Activated naive CD4-positive, alpha-beta T cell treated with anti-CD3 and anti-CD28 coated beads, Interleukin-2, amount 50 U/mL, for 16 hours (primary cell): ENCODE data around the gene CCDC136.
A peak's percentile ranks its signal among the peaks of the same experiment; 100 is the strongest.

Experiments
- DNase-seq: peaks from one replicate; pipeline ENCODE4 v3.0.0-alpha.2; 2020

CCDC136 gene

DNA sequence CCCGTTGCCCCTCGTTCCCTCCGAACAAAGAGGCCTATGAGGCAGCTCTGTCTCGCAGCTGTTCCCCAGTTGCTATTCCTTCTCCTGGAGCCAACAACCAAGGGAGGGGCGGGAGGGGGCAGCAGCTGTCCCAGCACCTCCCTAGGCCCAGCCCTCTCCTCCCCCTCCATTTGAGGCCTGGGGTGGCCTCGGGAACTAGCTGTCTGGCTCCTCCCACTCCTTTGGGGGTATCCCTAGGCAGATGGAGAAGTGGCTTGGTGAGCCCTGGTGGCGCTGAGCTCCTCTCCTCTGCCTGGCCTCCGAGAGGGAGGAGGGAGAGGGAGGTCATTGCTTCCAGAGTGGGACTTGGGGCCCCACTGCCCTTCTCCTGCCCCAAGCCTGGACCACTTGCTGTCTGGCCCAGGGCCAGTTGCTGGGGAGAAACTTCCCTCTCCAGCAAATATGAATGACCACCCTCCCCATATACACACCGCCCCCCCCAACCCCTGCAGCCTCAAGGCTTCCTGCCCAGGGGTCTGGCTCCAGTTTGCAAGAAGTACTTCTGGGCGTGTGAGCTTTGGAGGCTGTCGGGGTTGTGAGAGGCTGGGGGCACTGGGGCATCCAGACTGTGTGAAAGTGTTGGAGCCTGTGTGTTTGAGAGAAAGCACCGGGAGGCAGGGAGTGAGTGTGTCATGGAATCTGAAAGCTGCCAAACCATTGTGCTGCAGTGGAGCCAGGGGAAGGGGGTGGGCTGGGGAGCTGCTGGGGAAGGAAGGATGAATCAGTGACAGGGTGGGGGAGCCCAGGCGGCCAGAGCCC is 41.6 kb downstream of the CCDC136 start:
- no peak for DNase-seq

DNA sequence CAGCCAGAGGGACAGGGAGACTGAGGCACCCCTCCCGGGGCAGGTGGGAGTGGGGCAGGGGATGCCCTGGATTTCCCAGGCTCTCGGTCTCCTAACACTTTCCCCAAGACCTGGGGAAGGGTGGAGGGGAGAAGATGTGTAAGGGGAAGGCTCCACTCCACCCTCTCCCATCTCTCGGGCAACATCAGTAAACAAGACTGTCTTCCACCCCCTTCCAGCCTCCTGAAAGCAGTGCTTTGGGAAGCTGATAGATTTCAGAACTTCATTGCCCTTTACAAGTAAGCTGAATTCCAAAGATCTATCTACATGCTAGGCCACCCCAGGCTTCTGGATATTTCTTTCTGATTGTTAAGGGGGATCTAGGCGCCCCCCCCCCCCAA is 42.2 kb downstream of the CCDC136 start:
- DNase-seq = no peak

DNA sequence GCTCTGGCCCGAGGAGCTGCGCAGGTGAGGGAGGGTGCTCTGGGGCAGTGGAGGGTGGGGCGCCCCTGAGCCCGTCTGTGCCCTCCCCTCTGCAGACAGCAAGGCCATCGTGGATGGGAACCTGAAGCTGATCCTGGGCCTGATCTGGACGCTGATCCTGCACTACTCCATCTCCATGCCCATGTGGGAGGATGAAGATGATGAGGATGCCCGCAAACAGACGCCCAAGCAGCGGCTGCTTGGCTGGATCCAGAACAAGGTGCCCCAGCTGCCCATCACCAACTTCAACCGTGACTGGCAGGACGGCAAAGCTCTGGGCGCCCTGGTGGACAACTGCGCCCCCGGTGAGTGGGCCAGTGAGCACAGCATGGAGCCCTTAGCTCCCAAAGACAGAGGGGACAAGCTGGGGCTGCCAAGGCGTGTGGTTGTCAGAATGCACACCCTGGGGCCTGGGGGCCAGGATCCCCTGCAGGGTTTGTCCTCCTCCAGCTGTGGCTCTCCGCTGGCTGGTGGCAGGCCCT is 43.5 kb downstream of the CCDC136 start:
- no peak for DNase-seq

DNA sequence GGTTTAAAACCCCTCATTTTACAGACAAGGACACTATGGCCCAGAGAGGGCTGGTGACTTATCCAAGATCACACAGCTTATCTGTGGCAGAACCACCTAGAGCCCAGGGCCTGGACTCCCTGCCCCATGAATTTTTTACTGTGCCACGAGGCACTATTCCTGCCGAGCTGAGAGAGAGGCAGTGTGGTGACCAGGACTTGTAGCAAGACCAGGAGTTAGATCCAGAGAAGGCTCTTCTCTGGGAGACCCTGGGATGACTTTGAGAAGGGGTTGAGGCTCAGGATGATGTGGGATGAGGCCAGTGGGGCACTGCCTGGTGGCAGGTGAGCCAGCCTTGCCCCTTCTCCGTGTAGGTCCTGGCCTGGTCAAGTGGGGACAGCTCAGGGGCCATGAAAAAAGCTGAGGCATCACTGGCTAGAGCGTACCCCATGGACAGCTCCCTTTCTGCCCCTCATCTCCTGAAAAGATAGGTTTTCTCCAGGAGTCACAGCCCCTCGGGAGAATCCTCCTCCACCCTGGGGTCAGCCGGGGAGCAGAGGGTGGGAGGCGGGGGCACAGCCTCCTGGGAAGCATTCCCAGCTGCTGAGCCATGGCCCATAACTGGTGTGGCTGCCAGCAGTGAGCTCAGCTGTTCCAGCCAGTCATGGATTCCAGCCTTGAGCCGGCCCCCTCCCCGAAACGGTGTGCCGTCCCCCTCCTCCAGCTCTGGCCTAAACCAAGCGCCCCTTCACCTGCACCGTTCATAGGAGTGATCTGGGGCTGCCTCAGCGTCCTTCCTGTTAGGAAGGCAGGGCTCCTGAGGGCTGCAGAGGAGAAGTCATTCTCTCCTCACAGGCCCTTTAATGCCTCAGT is 44.2 kb downstream of the CCDC136 start:
- no peak for DNase-seq

DNA sequence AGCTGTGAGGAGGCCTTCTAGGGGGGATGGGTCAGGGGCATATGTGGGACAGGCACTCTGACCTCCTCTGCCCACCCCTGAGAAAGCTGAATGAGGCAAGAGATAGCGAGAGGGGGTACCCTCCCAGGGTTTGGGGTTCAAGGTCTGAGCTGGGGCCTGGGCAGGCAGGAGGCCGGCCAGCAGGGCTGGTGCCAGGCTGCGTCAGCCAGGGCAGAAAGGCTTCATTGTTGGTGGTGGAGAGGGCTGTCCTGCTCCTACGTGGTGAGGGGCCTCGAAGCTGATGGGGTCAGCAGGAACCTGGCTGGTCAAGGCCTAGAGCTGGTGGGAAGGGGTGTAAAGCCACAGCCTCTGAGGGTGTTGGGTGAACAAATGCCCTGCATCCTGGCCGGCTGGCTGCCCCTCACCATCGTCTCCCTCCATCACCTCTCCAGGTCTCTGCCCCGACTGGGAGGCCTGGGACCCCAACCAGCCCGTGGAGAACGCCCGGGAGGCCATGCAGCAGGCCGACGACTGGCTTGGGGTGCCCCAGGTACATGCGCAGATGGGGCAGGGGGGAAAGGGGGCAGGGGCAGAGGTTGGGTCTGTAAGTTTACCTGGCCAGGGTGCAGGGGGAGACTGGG is 45.1 kb downstream of the CCDC136 start:
- DNase-seq = no peak

DNA sequence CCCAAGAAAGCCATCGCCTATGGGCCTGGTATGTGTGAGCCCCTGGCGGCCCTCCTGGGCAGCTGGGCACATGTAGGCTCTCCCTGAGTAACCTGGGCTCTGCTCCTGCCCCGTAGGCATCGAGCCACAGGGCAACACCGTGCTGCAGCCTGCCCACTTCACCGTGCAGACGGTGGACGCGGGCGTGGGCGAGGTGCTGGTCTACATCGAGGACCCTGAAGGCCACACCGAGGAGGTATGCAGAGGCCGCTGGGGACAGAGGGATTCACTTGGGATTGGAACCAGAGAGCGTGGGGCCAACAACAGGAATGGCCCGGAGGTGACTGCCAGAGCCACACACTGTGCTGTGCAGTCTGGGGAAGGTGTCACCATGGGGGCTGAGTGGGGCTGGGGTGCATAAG is 45.8 kb downstream of the CCDC136 start:
- DNase-seq = no peak

DNA sequence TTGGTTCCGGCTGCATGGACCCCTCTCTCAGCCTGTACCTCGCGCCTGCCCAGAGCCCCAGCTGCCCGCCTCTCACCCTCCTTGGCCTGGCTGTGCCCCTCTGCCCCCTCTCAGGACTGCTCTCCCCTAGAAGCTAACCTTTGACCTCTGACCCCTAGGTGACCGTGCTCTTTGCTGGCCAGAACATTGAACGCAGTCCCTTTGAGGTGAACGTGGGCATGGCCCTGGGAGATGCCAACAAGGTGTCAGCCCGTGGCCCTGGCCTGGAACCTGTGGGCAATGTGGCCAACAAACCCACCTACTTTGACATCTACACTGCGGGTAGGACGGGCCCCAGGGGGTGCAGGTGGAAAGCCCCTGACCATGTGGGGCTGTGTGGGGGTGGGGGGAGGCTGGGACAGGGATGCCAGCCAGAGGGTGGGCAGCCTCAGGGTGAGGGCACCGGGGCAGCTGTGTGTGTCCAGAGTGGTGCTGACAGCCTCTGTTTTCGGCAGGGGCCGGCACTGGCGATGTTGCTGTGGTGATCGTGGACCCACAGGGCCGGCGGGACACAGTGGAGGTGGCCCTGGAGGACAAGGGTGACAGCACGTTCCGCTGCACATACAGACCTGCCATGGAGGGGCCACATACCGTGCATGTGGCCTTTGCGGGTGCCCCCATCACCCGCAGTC is 46.5 kb downstream of the CCDC136 start:
- peak; percentile 7 for DNase-seq

DNA sequence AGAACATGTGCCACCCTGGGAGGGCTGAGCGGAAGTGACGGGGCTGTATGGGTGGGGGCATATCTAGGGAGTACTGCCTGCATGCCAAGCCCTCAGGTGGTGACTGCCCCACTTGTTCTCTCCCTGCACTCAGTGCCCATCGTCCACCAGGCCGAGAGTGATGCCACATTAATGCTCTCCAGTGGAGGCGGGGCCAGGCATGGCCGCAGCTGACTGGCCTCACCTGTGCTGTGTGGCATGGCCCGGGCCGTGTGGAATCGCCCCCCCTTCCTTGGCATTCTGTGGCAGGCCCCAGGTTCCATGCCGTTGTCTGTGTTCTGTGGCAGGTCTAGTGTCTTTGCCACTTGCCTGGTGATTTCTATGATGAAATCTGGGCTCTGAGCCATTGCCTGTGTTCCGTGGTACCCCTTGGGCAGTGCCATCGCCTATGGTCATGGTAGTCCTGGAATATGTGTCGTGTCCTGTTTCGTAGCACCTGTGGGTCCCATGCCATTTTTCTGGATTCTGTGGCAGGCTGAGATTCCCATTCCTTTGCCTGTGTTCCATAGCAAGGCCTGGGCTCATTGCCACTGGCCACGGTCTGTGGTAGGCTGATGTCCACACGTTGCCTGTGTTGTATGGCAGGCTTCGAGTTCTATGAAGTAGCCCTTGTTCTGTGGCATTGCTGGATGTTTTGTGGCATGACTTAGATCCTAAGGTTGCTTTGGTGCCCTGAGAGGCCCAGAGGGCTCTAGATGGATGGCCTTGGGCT is 47.4 kb downstream of the CCDC136 start:
- DNase-seq = peak; percentile 7

DNA sequence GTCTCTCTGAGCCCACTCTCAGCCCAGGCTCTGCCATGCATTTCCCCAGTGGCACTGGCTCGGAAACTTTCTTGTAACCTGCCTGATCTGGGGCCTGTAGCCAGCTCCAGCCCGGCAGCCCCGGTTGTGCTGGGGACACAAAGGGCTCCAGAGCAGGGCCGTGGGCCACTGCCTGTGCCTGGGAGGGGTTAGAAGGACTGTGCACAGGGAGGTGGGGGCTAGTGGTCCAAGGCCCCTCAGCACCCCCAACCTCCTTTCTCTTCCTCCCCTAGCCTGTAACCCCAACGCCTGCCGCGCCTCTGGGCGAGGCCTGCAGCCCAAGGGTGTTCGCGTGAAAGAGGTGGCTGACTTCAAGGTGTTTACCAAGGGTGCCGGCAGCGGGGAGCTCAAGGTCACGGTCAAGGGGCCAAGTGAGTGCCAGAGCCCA is 48.0 kb downstream of the CCDC136 start:
- no peak for DNase-seq

DNA sequence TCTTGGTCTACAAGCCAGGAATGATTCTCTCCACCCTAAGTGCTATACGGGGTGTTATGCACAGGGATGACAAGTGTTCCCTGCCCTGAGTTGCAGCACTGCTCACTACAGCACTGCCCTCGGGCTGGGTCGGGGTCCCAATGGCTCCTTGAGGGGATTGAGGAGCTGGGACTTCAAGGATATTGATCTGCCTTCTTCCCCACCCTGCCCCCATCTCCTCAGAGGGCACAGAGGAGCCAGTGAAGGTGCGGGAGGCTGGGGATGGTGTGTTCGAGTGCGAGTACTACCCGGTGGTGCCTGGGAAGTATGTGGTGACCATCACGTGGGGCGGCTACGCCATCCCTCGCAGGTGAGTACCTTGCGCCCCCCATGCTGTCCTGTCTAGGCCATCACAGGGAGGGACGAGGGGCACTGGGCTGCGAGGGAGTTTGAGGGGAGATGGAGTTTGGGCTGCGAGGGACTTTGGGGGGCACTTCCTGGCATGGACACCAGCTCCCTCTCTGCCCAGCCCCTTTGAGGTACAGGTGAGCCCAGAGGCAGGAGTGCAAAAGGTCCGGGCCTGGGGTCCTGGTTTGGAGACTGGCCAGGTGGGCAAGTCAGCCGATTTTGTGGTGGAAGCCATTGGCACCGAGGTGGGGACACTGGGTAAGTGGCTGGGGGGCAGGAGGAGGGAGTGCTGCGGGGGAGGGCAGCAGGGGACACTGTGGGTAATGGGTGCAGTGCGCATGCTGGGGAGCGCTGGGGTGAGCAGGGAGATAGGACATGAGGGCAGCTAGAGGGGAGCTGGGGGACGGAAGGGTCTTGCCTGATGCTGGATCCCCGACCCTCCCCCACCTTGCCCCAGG is 48.8 kb downstream of the CCDC136 start:
- DNase-seq = no peak

DNA sequence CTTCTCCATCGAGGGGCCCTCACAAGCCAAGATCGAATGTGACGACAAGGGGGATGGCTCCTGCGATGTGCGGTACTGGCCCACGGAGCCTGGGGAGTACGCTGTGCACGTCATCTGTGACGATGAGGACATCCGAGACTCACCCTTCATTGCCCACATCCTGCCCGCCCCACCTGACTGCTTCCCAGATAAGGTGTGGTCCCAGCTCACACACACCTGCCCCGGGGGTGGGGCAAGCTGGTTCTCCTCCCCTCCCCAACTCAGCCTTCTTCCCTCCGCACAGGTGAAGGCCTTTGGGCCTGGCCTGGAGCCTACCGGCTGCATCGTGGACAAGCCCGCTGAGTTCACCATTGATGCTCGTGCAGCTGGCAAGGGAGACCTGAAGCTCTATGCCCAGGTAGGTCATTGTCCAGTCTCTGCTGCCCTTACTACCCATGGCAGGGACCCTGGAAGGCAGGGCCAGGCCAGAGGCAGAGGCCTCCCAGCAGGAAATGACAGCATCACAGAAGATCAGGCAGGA is 49.5 kb downstream of the CCDC136 start:
- DNase-seq = no peak

DNA sequence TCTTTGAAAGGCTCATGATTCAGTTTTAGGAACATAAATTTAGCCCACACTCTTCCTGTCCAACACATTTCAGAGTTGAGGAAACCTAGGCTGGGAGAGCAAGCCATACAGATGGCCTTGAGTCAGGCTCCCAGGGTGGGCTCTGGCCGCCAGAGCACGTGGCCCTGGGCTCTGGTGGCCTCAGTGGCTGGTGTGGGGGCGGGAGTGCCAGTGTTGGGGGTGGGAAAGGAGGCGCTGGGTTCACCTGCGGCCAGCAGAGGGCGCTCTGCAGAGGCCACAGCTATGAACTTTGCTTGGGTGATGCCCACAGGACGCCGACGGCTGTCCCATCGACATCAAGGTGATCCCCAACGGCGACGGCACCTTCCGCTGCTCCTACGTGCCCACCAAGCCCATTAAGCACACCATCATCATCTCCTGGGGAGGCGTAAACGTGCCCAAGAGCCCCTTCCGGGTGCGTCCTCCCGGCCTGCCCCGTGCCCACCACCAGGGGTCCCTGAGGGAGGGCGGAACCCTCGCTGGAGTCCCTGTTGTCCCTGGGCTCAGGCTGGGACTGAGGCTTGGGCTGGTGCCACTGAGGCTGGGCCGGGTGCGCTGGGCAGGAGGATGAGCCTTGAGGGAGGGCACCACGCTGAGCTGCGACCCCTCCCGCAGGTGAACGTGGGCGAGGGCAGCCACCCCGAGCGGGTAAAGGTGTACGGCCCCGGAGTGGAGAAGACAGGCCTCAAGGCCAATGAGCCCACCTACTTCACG is 50.3 kb downstream of the CCDC136 start:
- DNase-seq = peak; percentile 57

DNA sequence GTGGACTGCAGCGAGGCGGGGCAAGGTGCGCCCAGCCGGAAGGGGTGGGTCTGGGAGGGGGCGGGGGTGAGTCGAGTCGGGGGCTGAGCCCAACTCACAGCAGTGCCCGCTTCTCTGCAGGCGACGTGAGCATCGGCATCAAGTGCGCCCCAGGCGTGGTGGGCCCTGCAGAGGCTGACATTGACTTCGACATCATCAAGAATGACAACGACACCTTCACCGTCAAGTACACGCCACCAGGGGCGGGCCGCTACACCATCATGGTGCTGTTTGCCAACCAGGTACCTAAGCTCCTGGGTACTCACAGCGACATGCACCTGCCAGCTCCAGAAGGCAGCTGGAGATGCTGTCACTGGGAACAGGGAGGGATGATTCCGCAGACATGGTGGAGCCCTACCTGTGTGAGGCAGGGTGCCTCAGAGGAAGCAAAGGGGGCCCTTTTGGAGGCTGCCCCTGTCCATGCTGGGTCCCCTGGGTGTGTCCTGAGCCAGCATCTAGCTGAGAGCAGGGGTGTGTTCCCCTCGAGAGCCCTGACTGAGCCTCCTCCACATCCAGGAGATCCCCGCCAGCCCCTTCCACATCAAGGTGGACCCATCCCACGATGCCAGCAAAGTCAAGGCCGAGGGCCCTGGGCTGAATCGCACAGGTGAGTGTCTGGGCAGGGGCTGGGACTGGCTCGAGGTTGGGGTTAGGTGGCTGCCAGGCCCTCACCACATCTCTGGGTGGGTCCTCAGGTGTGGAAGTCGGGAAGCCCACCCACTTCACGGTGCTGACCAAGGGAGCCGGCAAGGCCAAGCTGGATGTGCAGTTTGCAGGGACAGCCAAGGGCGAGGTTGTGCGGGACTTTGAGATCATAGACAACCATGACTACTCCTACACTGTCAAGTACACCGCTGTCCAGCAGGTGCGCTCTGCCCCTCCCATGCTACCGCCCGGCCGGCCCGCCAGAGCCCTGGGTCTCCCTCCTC is 51.2 kb downstream of the CCDC136 start:
- no peak for DNase-seq

DNA sequence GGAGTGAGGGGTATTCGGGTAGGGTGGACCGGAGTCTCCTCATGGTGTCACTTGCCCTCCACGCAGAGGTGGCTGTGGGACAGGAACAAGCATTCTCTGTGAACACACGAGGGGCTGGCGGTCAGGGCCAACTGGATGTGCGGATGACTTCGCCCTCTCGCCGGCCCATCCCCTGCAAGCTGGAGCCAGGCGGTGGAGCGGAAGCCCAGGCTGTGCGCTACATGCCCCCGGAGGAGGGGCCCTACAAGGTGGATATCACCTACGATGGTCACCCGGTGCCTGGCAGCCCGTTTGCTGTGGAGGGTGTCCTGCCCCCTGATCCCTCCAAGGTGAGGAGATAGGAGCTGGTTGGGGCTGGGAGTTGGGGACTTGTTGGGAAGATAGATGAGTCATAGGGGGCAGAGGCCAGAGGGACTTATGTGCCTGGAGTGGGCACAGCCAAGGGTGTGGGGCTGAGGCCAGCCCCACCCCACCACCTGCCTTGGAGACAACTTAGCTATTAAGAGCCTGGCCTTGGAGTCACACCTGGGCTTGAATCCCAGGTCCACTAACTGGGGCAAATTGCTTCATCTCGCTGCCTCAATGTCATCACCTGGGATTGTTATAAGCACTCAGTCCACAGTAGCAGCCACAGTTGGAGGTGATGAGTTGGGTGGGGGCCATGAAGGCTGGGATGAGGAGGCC is 52.3 kb downstream of the CCDC136 start:
- DNase-seq = no peak

DNA sequence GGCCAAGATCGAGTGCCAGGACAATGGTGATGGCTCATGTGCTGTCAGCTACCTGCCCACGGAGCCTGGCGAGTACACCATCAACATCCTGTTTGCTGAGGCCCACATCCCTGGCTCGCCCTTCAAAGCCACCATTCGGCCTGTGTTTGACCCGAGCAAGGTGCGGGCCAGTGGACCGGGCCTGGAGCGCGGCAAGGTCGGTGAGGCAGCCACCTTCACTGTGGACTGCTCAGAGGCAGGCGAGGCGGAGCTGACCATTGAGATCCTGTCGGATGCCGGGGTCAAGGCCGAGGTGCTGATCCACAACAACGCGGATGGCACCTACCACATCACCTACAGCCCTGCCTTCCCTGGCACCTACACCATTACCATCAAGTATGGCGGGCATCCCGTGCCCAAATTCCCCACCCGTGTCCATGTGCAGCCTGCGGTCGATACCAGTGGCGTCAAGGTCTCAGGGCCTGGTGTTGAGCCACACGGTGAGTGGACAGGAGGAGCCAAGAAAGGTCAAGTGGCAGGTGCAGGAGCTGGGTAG is 53.1 kb downstream of the CCDC136 start:
- DNase-seq = no peak

DNA sequence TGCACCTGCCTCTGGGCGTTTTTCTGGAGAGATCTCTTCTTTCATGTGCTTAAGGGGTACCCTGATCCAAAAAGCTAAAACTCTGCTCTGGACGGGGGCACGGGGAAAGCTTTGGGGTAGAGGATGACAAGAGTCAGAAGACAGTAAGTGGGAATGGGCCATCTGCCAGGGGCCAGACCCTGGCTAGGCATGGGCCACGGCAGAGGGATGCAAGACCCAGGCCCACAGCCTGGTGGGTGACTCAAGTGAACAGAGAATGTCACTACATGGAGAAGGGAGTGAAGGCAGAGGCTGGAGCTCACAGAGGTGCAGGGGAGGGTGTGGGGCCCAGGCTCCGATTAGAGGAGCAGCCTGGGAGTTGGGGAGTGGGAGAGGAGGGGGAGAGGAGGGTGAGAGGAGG is 53.7 kb downstream of the CCDC136 start:
- no peak for DNase-seq

DNA sequence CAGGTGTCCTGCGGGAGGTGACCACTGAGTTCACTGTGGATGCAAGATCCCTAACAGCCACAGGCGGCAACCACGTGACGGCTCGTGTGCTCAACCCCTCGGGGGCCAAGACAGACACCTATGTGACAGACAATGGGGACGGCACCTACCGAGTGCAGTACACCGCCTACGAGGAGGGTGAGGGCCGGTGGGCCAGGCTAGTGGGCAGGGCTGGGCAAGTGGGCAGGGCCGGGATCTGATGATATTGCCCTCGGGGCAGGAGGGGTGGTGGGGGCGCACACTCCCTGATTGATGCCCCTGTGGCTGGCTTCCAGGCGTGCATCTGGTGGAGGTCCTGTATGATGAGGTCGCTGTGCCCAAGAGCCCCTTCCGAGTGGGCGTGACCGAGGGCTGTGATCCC is 54.2 kb downstream of the CCDC136 start:
- no peak for DNase-seq
